Measurements from ENCODE around the gene RYR1.

DNA sequence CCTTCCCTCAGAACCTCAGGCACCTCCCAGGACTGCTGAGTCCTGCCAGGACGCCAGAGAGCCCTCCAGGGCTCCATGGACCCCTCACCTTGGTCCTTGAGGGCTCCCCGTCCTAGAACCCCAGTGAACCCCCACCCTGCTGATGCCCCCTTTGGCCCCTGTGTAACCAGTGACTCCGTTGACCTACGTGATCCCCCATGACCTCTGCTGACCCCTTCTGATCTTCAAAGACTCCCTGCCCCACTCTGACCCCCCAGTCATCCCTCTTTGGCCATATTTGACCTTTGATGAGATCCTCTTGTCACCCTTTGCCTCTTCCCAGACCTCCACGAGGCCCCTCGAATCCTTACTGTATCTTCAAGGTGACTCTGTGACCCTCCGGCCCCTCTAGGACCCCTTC, 92.9 kb downstream of the RYR1 start:
- TF ChIP-seq, protein P1, sequence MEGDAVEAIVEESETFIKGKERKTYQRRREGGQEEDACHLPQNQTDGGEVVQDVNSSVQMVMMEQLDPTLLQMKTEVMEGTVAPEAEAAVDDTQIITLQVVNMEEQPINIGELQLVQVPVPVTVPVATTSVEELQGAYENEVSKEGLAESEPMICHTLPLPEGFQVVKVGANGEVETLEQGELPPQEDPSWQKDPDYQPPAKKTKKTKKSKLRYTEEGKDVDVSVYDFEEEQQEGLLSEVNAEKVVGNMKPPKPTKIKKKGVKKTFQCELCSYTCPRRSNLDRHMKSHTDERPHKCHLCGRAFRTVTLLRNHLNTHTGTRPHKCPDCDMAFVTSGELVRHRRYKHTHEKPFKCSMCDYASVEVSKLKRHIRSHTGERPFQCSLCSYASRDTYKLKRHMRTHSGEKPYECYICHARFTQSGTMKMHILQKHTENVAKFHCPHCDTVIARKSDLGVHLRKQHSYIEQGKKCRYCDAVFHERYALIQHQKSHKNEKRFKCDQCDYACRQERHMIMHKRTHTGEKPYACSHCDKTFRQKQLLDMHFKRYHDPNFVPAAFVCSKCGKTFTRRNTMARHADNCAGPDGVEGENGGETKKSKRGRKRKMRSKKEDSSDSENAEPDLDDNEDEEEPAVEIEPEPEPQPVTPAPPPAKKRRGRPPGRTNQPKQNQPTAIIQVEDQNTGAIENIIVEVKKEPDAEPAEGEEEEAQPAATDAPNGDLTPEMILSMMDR (IDR thresholded peaks at IDR 0.05): no peak
- no peak for TF ChIP-seq EZH2 (IDR thresholded peaks at IDR 0.05; ENCODE audit: borderline replicate concordance, insufficient read depth, low read depth, low read length, poor library complexity, severe bottlenecking)

Measured in B cell (primary cell).